ENCODE measurements around the gene STK11.

The STK11 gene

DNA sequence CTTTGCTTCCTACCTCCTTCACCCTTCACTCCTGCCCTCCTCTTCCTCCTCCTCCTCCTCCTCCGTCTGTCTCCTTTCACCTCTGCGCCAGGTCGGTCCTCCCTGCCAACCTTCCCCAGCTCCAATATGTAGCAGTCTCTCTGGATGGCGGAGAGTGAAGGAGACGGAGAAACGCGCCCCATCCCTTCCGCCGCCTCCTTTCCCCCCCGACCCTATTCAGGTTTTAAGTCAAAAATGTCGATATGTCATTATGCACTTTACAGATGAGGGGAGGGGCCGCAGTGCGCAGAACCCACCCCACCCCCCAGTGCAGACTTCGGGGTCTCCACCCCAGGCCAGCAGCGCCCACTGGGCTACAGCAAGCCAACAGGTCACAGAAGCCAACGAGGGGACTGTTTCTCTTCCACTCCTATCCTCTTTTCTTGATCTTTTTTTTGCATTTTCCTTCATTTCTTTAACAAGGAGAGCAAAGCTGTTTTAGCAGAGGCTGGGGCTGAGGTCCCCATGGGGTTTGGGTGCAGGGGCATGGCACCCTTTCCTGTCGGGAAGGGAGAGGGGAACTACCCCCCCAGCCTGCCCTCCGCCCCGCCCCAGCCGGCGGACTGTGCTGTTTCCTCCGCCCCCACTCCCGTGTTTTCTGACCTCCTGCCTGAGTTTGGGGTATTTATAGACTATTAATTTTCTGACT, 52.0 kb downstream of the STK11 start:
- POLR2A ChIA-PET: interaction anchor here (2.8 to 3.5 kb wide), 1 partner anchor 12 kb away, joined by 15 to 18 read pairs; the partner anchor contains the start of gene CIRBP
- no peak for TF ChIP-seq CTCF (IDR thresholded peaks at IDR 0.05; ENCODE audit: control extremely low read depth, extremely low read depth, low read depth, missing control alignments)
- CTCF ChIA-PET: interaction anchor here (1.4 to 18.0 kb wide), 2 partner anchors 9 to 15 kb away, joined by 4 to 491 read pairs; partner anchors contain the start of genes ATP5F1D and CBARP
- no peak for DNase-seq (ENCODE audit: extremely low spot score)

- DNase-seq (ENCODE audit: extremely low spot score): no peak
- TF ChIP-seq CTCF (IDR thresholded peaks at IDR 0.05; ENCODE audit: control extremely low read depth, extremely low read depth, low read depth, missing control alignments): no peak
- CTCF ChIA-PET: interaction anchor here (1.4 to 18.0 kb wide), 2 partner anchors 8 to 15 kb away, joined by 4 to 491 read pairs; partner anchors contain the start of genes ATP5F1D and CBARP
- POLR2A ChIA-PET: interaction anchor here (3.5 kb wide), 1 partner anchor 11 kb away, joined by 15 read pairs; the partner anchor contains the start of gene CIRBP
These were observed 52.5 kb downstream of the STK11 start for GRCh38 chr19:1258163-1258492.

DNA sequence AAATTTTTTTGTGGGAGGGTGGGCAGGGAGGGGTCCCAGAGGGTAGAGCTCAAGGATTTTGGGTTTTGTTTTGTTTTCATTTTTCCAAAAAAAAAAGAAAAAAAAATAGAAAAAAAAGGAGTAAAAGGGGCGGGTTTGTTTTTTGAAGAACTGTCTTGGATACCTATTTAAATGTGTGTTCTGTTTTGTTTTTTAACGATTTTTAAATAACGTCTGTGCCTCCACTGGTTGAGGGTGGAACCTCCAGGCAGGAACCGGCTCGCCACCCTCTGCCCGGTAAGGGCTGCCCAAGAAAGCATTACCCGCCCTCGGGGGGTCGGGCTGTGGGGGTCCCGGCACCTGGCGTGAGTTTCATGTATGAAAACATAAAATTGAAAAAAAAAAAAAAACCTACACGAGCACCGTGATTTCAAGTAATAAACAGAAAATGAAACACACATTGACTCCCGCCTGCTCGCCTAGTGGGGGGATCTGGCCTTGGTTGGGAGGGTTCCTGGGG, 53.2 kb downstream of the STK11 start:
- POLR2A ChIA-PET: interaction anchor here (3.5 kb wide), 1 partner anchor 10 kb away, joined by 15 read pairs; the partner anchor contains the start of gene CIRBP
- no peak for TF ChIP-seq CTCF (IDR thresholded peaks at IDR 0.05; ENCODE audit: control extremely low read depth, extremely low read depth, low read depth, missing control alignments)
- CTCF ChIA-PET: interaction anchor here (1.4 to 18.0 kb wide), 2 partner anchors 8 to 16 kb away, joined by 4 to 491 read pairs; partner anchors contain the start of genes ATP5F1D and CBARP
- DNase-seq (ENCODE audit: extremely low spot score): no peak

DNA sequence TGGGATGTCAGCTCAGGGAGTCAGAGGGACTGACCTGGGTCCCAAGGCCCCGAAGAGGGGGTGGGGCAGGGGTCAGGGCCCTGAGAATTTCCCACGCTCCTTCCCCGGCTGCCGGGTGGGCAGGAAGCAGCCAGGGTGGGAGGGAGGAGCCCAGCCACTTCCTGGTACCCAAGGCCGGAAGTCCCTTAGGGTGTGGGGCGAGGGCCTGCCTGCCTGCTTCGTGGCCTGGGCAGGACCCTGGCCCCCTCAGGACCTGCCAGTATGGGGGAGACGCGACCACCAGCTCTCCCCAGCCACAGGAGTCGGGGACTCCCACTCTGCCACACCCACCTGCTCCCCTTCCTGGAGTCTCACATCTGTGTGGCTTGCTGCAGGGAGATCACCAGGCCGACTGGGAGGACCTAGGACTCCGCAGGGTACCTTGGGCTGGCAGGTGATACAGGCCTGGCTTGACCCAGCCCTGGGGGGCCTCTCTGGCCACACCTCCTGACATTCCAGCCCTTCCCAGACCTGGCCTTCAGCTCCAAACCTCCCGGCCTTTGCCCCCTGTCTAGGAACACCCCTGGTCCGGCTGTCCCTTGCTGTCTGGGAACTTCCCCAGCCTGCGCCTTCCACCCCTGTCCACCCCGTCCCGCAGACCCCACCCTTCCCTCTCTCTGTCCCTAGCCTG, 53.8 kb downstream of the STK11 start:
- POLR2A ChIA-PET: interaction anchor here (3.5 kb wide), 1 partner anchor 10 kb away, joined by 15 read pairs; the partner anchor contains the start of gene CIRBP
- DNase-seq (ENCODE audit: extremely low spot score): peak; percentile 68
- CTCF ChIA-PET: interaction anchor here (18.0 kb wide), 1 partner anchor 17 kb away, joined by 491 read pairs; the partner anchor contains the start of genes ATP5F1D and CBARP
- no peak for TF ChIP-seq CTCF (IDR thresholded peaks at IDR 0.05; ENCODE audit: control extremely low read depth, extremely low read depth, low read depth, missing control alignments)

- DNase-seq (ENCODE audit: extremely low spot score): no peak
- ChIA-PET CTCF (interaction anchor here (18.0 kb wide), 1 partner anchor 17 kb away, joined by 491 read pairs; the partner anchor contains the start of genes ATP5F1D and CBARP), POLR2A (interaction anchor here (3.5 kb wide), 1 partner anchor 9 kb away, joined by 15 read pairs; the partner anchor contains the start of gene CIRBP)
- no peak for TF ChIP-seq CTCF (IDR thresholded peaks at IDR 0.05; ENCODE audit: control extremely low read depth, extremely low read depth, low read depth, missing control alignments)
These were observed 54.5 kb downstream of the STK11 start for GRCh38 chr19:1259876-1260748.
